GM21576 (cell line): ENCODE results near the gene VPS35L.
"Not testable (repeated sequence)": the region's sequence is repeated elsewhere in the genome, so short reads cannot be mapped to it uniquely, and the experiment has no call there.

Experiments used
- ATAC-seq: cut with Tn5 transposase; IDR thresholded peaks from one replicate; pipeline ENCODE4 v1.9.1; 2021; ENCODE audit warnings: mild to moderate bottlenecking, moderate library complexity; ENCODE audit not compliant: unreplicated experiment

VPS35L gene

GRCh38 chr16:19708296-19709205 is 153.0 kb downstream of the VPS35L start:
- ATAC-seq: no peak

GRCh38 chr16:19709381-19710136 is 154.1 kb downstream of the VPS35L start:
- ATAC-seq: no peak

GRCh38 chr16:19710191-19710908 is 154.8 kb downstream of the VPS35L start:
- no peak for ATAC-seq

GRCh38 chr16:19710991-19711545 is 155.6 kb downstream of the VPS35L start:
- ATAC-seq: no peak

- ATAC-seq: no peak
These were observed 156.1 kb downstream of the VPS35L start for GRCh38 chr16:19711643-19712042.

GRCh38 chr16:19712418-19713058 is 157.0 kb downstream of the VPS35L start:
- no peak for ATAC-seq

- no peak for ATAC-seq
These were observed 158.2 kb downstream of the VPS35L start for GRCh38 chr16:19713697-19714096.

- no peak for ATAC-seq
These were observed 160.1 kb downstream of the VPS35L start for GRCh38 chr16:19715566-19715965.

GRCh38 chr16:19716183-19716582 is 160.7 kb downstream of the VPS35L start:
- ATAC-seq: no peak

- not testable (repeated sequence) for ATAC-seq
These were observed 161.2 kb downstream of the VPS35L start for GRCh38 chr16:19716728-19717127.

GRCh38 chr16:19717314-19717713 is 161.8 kb downstream of the VPS35L start:
- ATAC-seq: no peak

- ATAC-seq: peak; percentile 91
These were observed 162.5 kb downstream of the VPS35L start, which contains the start of the genes IQCK and KNOP1 for GRCh38 chr16:19717741-19718623. Gene IQCK (plus strand): TSS chr16:19718271. CDS start chr16:19718307, 36 bp downstream. Gene KNOP1 (minus strand): TSS chr16:19718227. CDS start chr16:19715035, 3,192 bp downstream.

- no peak for ATAC-seq
These were observed 163.1 kb downstream of the VPS35L start for GRCh38 chr16:19718624-19718965.

GRCh38 chr16:19722269-19722952 is 166.9 kb downstream of the VPS35L start:
- ATAC-seq: no peak

GRCh38 chr16:19722981-19723380 is 167.5 kb downstream of the VPS35L start:
- no peak for ATAC-seq

- no peak for ATAC-seq
These were observed 173.1 kb downstream of the VPS35L start for GRCh38 chr16:19728636-19728965.

GRCh38 chr16:19733551-19733950 is 178.0 kb downstream of the VPS35L start:
- no peak for ATAC-seq

- ATAC-seq: no peak
These were observed 179.8 kb downstream of the VPS35L start for GRCh38 chr16:19735074-19735867.
